COLO829 (cell line): Measurements from ENCODE around the gene OR6J1.
"Not testable (repeated sequence)": the region's sequence is repeated elsewhere in the genome, so short reads cannot be mapped to it uniquely, and the experiment has no call there.

Experiments
- DNase-seq: peaks from one replicate; pipeline ENCODE4 v3.0.0; 2012; ENCODE audit warnings: low spot score

Gene OR6J1

DNA sequence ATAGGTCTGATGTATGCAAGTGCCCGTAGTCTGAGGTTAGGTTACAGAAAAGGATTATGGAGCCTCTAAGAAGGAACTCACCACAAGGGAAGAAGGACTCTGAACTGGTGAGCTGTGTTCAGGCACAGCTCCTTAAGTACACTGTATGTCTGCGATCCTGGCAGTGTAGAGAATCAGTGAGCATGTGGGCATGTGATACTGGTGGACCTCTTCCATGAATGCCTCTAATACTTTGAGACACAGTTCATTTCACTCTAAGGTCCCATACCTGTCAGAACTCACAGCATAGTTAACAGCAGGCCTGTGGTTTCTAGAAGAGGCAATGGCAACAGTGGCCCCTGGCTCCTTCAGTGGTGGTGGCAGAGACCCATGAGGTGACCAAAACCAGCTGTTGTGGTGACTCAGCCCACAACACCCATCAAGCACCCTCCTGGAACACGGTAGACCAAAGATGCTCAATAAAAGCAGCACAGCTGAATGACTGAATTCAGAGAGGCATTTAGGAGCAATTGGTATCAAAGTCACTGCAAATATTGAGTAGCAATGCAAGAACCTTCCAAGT, 6.9 kb upstream of the OR6J1 start:
- DNase-seq: no peak

DNA sequence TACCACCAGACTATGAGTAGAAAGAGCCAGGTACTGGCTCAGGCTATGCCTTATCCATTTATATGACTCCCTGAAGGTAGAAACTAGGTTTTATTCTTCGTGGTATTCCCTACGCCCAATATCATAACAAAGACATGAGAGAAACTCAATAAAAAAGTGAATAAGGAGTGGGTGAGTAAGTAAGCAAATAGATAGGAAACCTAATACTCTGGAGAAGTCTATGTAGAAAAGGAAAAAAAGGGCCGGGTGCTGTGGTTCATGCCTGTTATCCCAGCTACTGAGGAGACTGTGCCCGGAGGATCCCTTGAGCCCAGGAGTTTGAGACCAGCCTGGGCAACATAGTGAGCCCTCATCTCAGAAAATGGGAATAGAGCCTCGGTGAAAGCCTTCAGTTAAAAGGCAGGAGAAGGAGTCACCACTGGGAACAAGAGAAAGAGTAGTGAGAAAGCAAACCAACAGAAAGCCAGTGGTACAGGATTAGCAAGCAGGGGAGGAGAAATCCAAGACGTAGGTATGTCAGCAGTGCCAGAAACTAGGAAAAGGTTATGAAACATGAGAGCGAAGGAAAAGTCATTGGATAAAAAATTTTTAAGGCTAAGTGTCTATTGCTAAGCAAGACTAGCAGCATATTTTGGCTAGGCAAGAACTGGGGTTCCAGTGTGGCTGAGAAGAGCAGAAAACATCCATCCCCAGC, 6.0 kb upstream of the OR6J1 start:
- DNase-seq: no peak

DNA sequence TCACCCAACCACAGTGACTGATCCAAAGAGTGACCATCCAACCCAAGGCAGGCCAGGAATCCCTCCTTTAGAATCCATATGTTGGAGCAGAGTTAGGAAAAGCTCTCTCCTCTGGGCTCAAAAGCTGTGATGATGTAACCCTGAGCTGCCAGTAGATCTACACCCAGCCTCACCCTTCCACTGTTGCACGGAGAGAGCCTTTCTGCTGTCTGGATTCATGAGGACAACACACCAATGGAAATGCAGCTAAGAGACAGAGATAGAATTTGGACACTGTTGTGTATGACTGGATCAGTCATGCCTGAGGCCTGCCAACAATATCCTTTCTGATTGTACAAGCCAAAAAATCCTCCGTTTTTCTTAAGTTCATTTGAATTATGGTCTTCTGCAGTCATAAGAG, 4.4 kb upstream of the OR6J1 start:
- no peak for DNase-seq

GRCh38 chr14:22646570-22647254, 2.6 kb upstream of the OR6J1 start:
- DNase-seq: peak; percentile 49

GRCh38 chr14:22641846-22642245, 2.3 kb downstream of the OR6J1 start:
- DNase-seq: no peak

GRCh38 chr14:22640192-22640591, 4.0 kb downstream of the OR6J1 start:
- DNase-seq: no peak

DNA sequence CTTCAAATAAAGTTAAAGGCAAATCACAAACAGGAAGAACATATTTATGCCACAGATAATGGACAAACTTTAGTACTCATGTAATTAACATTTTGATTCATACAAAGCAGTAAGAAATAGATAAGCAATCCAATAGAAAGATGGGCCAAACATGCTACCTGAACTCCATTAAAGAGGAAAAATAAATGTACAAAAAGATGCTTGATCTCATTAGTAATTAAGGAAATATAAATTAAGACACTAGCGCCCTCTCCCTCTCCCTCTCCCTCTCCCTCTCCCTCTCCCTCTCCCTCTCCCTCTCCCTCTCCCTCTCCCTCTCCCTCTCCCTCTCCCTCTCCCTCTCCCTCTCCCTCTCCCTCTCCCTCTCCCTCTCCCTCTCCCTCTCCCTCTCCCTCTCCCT, 8.2 kb downstream of the OR6J1 start:
- DNase-seq: not testable (repeated sequence)

GRCh38 chr14:22634233-22634900, 9.8 kb downstream of the OR6J1 start:
- no peak for DNase-seq

GRCh38 chr14:22630486-22630885, 13.7 kb downstream of the OR6J1 start:
- no peak for DNase-seq

DNA sequence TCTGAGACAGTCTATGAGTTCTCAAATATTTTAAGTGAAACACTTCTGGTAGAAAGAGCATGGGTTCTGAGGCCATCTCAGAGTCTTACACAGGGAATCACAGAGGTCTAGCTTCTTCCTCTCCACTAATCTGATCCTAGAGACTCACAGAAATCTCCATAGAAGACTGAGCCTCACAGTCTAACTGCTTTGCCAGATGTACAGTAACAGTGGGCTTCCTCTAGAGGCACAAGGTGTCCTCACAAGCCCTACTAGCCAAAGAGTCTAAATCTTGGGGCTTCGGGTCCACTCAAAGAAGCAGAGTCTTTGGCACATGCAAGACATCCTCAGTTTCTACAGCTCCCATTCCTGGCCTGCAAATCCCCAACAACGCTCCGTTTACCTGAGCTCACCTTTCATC, 14.1 kb downstream of the OR6J1 start:
- DNase-seq: no peak

GRCh38 chr14:22629361-22629760, 14.8 kb downstream of the OR6J1 start:
- DNase-seq: no peak

DNA sequence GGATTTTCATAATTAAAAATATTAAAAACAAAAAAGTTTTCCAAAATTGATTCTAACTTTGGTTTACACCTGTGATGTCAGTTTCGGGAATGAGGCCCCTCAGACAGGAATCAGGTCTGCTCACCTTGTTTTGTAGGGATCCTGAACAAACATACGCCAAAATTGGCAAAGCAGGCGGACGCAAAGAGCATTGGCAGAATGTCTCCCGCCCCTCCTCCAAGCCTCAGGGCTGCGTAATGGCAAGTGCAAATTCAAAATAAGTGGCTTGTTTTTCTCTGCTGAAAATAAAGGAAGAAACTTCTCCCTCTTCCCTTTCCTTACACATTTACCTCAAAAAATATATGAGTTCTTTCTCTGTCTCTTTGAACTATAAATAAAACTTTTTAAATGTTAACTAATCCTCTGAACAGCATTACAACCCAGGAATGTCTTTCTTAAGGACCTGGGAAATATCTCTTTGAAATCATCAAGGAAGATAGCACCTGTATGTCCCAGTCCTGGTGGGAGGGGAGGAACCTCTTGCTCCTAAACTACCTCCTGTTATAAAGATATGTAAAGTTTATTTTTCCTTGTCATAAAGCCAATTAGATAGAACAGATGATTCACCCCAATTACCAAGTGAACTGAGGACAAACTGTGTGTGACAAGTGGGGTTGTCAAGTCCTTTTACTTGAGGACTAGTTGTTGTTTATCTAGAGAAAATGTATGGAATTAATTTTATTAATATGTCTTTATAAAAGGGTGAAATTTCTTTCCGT, 16.5 kb downstream of the OR6J1 start:
- DNase-seq: no peak

DNA sequence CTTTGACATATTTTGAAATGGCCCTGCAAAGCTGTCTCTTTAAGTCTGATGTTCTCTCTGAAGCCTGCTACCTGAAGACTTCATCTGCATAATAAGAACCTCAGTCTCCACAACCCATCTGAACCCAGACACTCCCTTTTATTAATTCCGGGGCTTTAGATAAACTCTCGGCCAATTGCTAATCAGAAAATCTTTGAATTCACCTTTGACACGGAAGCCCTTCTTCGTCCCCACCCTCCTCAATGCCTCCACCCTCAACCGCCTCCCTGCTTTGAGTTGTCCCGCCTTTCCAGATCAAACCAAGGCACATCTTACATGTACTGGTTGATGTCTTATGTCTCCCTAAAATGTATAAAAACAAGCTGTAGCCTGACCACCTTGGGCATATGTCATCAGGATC, 17.6 kb downstream of the OR6J1 start:
- DNase-seq: no peak

DNA sequence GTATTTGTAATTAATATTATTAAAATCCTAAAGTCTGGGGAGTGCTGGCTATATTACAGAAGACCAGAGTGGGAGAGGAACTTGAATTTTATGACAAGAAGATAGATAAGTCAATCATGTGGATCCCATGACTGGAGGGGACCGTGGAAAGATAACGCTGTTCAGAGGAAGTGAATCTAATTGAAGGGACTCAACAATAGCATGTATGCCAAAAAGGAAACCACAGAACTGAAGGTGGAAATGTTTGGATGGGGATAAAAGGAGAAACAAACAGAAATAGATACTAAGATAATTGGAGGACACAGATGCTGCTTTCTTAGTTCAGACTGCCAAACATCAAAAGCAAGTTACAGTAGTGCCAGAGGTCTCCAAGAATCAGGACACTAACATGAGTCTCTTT, 21.1 kb downstream of the OR6J1 start:
- no peak for DNase-seq

DNA sequence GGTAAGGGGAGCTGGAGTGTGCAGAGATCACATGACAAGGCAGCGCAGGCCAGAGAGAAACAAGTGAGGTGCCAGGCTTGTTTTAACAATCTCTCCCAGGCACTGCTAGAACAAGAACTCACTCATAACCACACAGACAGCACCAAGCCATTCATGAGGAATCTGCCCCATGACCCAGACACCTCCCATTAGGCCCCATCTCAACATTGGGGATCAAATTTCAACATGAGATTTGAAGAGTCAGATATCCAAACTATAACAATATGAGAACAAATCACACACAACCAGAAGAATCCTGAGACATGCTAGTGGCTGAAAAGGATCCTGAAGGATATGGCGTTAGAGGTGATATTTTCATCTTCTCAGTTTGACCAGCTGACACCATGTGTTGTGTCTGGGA, 21.9 kb downstream of the OR6J1 start:
- DNase-seq: no peak

GRCh38 chr14:22615765-22616164, 28.4 kb downstream of the OR6J1 start:
- not testable (repeated sequence) for DNase-seq

- DNase-seq: peak; percentile 48
These were observed 29.8 kb downstream of the OR6J1 start for GRCh38 chr14:22614240-22614799.

DNA sequence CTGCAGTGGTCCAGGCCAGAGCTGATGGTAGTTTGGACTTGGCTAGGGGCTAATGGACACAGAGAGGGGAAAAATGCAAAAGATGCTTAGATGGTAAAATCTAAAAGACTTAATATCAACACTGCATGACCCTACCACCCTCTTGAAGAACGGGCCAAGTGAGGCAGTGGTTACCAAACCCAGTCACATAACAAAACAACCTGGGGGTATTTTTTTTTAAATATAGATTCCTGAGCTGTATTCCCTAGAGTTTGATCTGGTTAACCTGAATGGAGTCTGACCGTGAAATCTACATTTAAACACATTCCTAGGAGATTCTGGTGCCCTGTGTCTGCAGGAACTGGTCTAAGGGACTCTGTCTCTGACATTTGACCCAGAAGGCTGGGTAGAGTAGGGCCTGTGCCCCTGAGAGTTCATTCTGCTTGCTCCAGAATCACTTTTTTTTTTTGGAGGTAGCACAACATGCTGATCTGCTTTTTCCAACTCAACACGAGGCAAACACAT, 30.4 kb downstream of the OR6J1 start:
- no peak for DNase-seq

- no peak for DNase-seq
These were observed 31.0 kb downstream of the OR6J1 start for GRCh38 chr14:22613106-22613695.

GRCh38 chr14:22610931-22611330, 33.2 kb downstream of the OR6J1 start:
- no peak for DNase-seq

DNA sequence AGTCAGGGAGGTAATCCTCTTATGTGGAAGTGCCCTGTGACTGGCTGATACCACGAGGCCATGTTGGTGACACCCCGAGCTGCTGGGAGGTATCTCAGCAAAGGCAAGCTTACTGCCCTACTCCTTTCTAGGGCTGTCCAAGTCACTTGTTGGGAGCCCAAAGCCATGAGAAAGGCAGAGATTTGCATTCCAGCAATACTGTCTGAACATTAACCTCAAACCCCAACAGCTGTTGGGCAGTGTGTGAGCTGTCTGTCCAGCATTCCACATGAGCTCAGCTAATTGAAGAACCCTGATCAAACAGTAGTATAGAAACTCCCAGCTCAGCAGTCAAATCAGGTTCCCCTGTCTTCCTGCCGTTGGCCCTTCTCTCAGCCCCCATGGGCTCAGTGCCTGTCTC, 36.9 kb downstream of the OR6J1 start:
- DNase-seq: no peak
